Hepatocyte (in vitro differentiated cells): ENCODE data around the gene MAMSTR.

Source experiments
- CTCF ChIP-seq: fragments of 200-600 bp; sonication (generic); IDR thresholded peaks from 2 replicates; pipeline ENCODE4 v1.5.1; 2016; ENCODE audit warnings: antibody characterized with exemption, mild to moderate bottlenecking; ENCODE audit not compliant: poor library complexity
- EZH2 ChIP-seq: fragments of 200-600 bp; sonication (generic); IDR thresholded peaks from 2 replicates; pipeline ENCODE4 v1.6.1; 2016; ENCODE audit warnings: antibody characterized with exemption, mild to moderate bottlenecking, borderline replicate concordance
- EZH2phosphoT487 ChIP-seq: fragments of 200-600 bp; sonication (generic); IDR thresholded peaks from one replicate; pipeline ENCODE4 v1.6.1; 2018; ENCODE audit warnings: antibody characterized with exemption, mild to moderate bottlenecking, low read depth, moderate library complexity; ENCODE audit not compliant: unreplicated experiment, severe bottlenecking

- TF ChIP-seq CTCF (no peak), EZH2 (no peak), EZH2phosphoT487 (no peak)
These were observed 20.8 kb upstream of the MAMSTR start, which contains the start of gene RASIP1 for GRCh38 chr19:48740164-48740972.
